Activated T-helper 1 cell treated with anti-CD3 and anti-CD28 coated beads, Interleukin-2, amount 50 U/mL, for 16 hours (primary cell): ENCODE data around the gene COL15A1.

Source experiments
- DNase-seq, 2 donors: peaks; one replicate each; pipeline ENCODE4 v3.0.0-alpha.2; 2020; ENCODE audit warnings: low read depth in 1 of 2, low spot score in 1 of 2

COL15A1 gene

DNA sequence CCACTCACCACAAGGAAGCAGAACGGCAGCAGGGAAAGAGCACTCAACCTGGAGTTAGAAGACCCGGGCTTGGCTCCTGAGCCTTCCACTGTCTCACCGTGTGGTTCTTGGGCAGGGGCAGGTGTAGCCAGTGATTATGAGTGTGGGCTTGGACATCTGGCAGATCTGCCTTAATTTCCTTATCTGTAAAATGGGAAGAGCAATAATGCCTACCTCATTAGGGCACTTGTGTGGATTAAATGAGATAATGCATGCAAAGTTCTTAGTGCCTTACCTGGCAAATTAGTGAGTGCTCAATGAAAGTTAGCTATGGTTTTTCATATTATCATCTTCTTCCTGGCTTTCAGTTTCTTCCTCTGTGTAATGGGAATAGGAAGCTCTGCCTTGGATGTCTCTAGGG lies 28.1 kb upstream of the COL15A1 start:
- DNase-seq = no peak

GRCh38 chr9:98916660-98917059 lies 27.0 kb upstream of the COL15A1 start:
- no peak for DNase-seq

GRCh38 chr9:98917746-98918487 lies 25.8 kb upstream of the COL15A1 start:
- DNase-seq = no peak

GRCh38 chr9:98921732-98922131 lies 22.0 kb upstream of the COL15A1 start:
- no peak for DNase-seq

DNA sequence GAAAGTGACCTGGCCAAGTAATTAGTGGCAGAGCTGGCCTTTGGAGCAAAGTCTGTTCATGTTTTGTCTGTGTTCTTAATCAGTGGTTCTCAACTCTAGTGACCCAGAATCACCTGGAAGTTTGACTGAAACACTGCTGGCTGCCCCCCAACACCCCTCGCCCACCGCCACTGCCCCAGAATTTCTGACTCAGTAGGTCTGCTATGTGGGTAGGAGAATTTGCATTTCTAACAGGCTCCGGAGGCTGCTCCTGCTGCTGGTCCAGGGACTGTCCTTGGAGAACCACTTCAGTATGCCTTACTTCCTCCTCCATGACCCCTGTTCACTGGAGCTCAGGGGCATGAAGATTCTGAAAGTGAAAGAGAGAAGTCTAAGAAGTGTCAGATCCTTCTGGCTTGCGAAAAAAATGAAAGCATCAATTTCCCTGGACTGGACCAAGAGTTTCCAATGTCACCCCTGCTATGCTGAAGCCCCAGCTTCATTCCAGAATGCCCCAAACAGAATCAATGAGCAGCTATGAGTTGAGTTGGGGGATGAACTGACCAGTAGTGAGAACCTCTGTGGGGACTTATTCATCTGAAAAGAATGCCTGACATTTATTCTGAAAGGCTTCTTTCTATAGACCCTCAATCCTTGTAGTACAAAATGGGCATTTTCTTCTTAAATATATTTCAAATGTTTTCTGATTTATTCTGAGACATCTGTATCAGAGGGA lies 20.8 kb upstream of the COL15A1 start:
- DNase-seq = no peak

DNA sequence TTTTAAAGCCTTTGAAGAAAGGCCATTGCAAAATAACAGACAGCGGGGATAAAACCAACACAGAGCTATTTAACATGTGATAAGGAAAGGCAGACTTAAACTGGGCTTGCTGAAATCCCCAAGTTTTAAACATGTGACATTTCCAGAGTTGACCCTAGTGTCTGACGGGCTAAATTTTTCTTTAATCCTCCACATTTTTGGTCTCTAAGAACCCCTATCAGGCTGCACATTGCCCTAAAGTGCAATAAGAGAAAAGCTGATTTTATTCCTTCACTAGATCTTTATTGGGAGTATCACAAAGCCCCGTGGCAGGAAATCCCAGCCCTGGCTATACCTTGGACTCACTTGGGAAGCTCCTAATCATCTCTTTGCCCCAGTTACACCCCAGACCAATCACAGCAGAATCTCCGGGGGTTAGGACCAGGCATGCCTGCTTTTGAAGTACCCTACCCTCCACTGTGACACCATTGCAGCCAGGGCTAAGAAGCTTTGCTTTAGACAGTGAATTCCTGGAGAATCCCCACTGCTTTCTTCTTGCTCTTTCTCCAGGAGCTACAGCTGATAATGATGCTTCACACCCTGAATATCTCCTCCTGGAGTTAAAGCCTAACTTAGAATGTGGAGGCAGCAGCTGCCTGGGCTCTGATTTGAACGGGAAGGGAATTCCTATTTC lies 20.1 kb upstream of the COL15A1 start:
- no peak for DNase-seq

DNA sequence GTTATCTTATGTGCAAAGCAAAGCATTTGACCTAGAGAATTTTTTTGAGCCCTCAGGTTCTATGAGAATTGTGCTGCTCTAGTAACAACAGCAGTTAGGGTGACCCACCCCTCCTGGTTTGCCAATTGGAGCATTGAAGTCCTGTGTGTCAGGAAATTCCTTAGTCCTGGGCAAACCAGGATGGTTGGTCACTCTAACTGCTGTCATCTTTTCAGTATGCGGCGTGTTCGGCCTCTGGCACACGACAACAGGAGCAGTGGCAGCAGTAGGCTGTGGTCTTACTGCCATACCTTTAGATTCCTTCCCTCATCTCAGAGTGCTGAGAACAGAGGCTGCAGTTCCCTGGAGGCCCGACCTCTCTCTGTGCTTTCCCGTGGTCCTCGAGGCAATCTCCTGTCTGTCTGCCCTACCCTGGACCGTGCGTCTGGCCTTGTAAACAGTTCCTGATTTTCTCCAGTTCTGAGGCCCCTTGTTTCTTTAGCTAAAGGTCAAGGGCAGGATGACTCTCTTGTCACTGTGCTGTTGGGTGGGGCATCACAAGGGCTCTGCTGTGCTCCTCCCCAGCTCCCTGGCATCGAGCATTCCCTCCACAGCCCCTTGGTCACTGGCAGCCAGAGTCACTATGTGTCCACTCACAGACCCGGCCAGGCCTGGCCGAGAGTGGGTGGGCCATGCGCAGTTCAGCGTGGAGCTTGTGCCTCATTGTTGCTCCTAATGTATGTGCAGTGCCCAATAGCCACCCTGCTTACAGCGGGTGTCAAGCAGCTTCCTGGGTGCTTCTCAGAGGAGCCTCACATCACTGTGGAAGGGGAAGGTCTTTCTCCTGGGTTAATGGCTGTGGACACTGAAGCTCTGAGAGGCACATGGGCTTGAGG lies 18.5 kb upstream of the COL15A1 start:
- DNase-seq = no peak

DNA sequence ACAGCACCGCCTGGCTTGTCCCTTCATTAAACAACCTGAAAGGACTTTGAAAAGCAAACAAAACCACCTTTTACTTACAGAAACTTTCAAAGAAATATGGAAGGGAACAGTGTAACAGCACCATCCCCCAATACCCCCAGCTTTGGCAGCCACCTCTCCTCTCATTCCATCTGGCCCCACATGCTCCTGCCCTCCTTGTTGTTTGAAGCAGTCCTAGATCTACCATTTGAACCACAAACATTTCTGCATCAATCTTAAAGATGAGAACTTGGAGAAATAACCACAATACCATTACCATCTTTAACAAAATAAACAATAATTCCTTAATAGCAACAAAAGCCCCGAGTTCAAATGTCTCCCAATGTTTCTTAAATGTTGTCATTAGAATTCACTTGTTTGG lies 17.8 kb upstream of the COL15A1 start:
- DNase-seq = no peak

DNA sequence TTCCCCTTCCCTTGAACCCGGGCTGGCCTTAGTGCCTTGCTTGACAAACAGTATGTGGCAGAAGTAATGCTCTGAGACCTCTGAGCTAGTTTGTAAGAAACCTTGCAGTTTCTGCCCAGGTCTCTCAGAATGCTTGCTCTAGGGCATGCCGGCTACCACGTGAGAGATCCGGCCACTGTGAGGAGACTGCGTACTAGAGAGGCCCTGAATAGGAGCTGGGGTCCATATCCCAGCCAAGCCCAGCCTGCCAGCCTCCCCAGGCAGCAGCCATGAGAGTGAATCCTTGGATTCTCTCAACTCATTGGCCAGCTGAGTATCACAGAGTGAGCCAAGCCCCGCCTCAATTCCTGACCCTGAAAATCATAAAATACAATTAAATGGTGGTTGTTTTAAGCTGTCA lies 16.0 kb upstream of the COL15A1 start:
- no peak for DNase-seq

GRCh38 chr9:98929071-98929470 lies 14.6 kb upstream of the COL15A1 start:
- DNase-seq = no peak

DNA sequence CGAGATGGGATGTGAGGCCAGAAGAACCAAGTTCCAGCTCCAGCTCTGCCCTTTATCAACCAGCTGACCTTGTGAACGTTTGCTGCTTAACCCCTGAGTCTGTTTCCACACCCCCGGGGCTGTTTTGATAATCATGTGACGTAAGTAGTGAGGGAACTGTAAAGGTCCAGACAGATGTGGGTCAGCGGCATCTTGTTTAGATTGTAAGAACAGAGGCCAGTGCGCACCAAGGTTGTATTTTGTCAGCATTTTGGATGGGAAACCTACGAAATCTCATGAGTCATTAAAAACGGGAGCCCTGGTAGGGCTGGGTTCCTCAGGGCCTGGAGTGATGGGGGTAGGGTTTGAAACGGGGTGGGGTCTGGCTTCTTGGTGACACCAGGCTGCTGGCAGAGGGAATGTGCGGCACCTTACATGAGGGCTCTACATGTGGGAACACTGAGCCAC lies 13.8 kb upstream of the COL15A1 start:
- no peak for DNase-seq

- no peak for DNase-seq
Observed at GRCh38 chr9:98930792-98931191, 12.9 kb upstream of the COL15A1 start.

DNA sequence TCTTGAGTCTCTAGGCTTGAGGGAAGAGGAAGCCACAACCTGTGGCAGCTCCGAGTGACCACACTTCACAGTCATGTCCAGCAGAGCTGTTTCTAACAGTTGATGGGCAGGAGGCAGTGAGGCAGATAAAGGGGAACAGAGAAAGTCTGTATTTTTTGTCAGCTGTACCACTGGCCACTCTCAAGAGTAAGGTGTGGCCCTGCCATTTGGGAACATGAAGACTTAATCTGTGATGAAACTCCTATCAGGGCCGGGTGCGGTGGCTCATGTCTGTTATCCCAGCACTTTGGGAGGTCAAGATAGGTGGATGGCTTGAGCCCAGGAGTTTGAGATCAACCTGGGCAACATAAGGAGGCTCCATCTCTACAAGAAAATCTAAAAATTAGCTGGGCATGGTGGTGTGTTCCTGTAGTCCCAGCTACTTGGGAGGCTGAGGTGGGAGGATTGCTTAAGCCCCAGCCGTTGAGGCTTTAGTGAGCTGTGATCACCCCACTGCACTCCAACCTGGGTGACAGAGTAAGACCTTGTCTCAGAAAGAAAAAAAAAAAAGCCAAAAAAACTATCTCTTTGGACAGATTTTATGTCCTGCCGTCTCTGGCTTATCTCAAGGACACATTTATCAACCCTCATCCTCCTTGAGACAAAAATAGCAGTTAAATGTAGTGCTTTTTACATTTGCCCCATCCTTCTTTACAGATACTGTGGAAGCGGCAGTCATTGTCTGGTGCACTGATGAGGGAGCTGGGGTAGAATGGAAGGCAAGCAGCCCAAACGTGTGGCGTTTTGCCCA lies 11.9 kb upstream of the COL15A1 start:
- no peak for DNase-seq

GRCh38 chr9:98933185-98933584 lies 10.5 kb upstream of the COL15A1 start:
- no peak for DNase-seq

DNA sequence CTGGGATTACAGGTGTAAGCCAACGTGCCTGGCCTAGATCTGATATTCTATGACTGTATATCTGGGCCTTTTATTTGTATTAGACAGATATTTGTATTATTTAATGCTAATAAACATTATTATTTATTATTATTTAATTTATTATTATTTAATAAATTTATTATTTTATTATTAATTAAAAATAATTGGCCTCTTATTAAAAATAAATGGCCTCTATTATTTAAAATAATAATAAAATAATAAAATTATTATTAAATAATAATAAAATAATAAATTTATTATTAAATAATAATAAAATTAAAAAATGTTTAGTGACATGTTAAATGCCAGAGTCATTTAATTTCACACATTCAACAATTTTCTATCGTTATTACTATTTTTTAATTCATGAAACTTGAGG lies 9.8 kb upstream of the COL15A1 start:
- no peak for DNase-seq

- no peak for DNase-seq
Observed at GRCh38 chr9:98935071-98935505, 8.6 kb upstream of the COL15A1 start.

GRCh38 chr9:98940276-98940675 lies 3.4 kb upstream of the COL15A1 start:
- no peak for DNase-seq

DNA sequence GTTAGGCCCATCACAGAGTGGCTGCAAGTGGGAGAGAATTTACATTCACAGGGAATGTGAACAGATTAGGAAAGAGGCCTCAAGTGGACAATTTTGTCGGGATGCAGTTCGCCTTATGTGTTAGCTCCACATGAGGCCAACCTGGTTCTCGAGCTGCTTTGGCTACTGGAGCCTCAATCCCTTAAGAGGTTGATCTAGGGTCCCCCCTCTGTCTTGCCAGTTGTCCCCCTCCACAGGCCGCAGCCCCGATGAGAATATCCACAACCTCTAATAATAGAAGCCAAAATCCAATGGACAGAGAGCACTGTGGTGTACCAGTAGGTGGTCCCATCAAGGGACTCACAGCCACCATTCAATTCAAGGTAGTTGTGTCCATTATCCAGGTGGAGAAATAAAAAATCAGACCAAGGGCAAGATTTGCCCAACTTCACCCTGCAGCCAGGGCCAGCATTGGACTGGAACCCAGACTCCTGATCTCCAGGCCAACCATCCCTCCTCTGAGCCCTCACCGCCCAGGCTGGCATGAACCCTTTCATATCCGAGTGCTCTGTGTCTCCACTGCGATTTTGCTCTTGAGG lies 1.7 kb upstream of the COL15A1 start:
- no peak for DNase-seq

GRCh38 chr9:98942906-98943681 lies 613 bp upstream of the COL15A1 start:
- no peak for DNase-seq
